Thyroid gland (tissue), 4 donors: ENCODE measurements around the gene ARHGEF11. TPM values are rescaled to one million over a fixed set of nuclear protein-coding genes. Genes with fewer than 3 reads are reported as not detected.

Source experiments
- DNase-seq, 2 donors: peaks; one replicate each; pipeline ENCODE4 v3.0.0-alpha.2; 2019
- H3K27ac ChIP-seq, 3 donors: fragments of 200-600 bp; sonication (generic); 1 replicate in 2 of 3; 2 replicates in 1 of 3; pipeline ENCODE4 v1.5.1; 2016 to 2019; ENCODE audit warnings: mild to moderate bottlenecking in 1 of 3, moderate library complexity in 1 of 3
- H3K27me3 ChIP-seq: fragments of 200-600 bp; sonication (generic); one replicate; pipeline ENCODE4 v1.5.1; 2019
- H3K36me3 ChIP-seq, 2 donors: fragments of 200-600 bp; sonication (generic); one replicate each; pipeline ENCODE4 v1.5.1; 2016 to 2019
- H3K4me1 ChIP-seq, 2 donors: fragments of 200-600 bp; sonication (generic); one replicate each; pipeline ENCODE4 v1.5.1; 2017 to 2019
- H3K4me3 ChIP-seq, 3 donors: fragments of 200-600 bp; sonication (generic); replicated peaks in 1 of 3; 1 replicate in 2 of 3; 2 replicates in 1 of 3; pipeline ENCODE4 v1.5.1; 2016; ENCODE audit warnings: mild to moderate bottlenecking in 1 of 3
- H3K9me3 ChIP-seq: fragments of 200-600 bp; sonication (generic); one replicate; pipeline ENCODE4 v1.5.1; 2017
- POLR2A ChIP-seq, 2 donors: fragments of 450-650 bp; IDR thresholded peaks; one replicate each; pipeline ENCODE4 v1.6.1; 2017; ENCODE audit warnings: antibody characterized with exemption in 2 of 2, mild to moderate bottlenecking in 2 of 2, moderate library complexity in 1 of 2
- WGBS, 2 donors: methylation state at CpG; one replicate each; pipeline ENCODE4 v1.1.5; 2017; 5-methylcytosine and 5-hydroxymethylcytosine counted together
- intact Hi-C: fragments of 100-400 bp; cut with DNase I; formaldehyde crosslinking; loops from one replicate; pipeline ENCODE4 v1.15.1; 2023
- total RNA-seq, 4 donors: library from RNA; depleted of rRNA; stranded (reverse); fragments of >200 nt; gene quantifications; one replicate each; pipeline ENCODE4 v1.2.3, GENCODE V29; 2016
- TF ChIP-seq, protein P1 (sequence below), 6 experiments: fragments of 200-600 bp in 3 of 6; fragments of 450-650 bp in 3 of 6; sonication (generic) in 3 of 6; IDR thresholded peaks; one replicate each; pipeline ENCODE4 v1.5.1; 2016 to 2019; ENCODE audit warnings: antibody characterized with exemption in 6 of 6, mild to moderate bottlenecking in 2 of 6, inconsistent platforms in 1 of 6, moderate library complexity in 1 of 6

Gene ARHGEF11
- total RNA-seq, 4 donors from 2014 or later, result 31.2 to 56.2 (median 47.4) TPM

DNA sequence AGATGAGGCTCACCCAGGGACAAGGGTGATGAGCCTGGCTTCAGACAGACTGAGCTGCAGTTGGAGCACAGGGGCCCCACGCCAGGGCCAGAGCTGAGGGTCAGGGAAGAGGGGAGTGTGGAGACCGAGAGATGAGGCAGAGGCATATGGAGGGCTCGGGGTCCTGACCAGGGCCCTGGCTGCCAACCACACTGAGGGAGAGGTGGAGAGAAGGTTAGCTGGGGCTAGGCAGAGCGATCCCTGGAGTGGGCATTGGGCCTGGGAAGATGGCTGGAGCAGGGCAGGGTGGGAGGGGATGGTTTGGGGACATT, 144.0 kb downstream of the ARHGEF11 start:
- no peaks in the 10 kb centered on the region for H3K27me3 ChIP-seq
- no peaks in the 10 kb centered on the region for H3K9me3 ChIP-seq
- peaks cover 4 to 70% of the 10 kb centered on the region in 2 donors for H3K4me1 ChIP-seq
- DNase-seq, result no peak
- intact Hi-C loops, result no loop called here
- peak overlapping the region in 1 of 3 donors; percentile 46 for H3K27ac ChIP-seq
- peaks cover 0 to under 1% of the 10 kb centered on the region in 2 donors for H3K36me3 ChIP-seq
- H3K4me3 ChIP-seq, result no peak overlapping the region
- TF ChIP-seq, protein P1, sequence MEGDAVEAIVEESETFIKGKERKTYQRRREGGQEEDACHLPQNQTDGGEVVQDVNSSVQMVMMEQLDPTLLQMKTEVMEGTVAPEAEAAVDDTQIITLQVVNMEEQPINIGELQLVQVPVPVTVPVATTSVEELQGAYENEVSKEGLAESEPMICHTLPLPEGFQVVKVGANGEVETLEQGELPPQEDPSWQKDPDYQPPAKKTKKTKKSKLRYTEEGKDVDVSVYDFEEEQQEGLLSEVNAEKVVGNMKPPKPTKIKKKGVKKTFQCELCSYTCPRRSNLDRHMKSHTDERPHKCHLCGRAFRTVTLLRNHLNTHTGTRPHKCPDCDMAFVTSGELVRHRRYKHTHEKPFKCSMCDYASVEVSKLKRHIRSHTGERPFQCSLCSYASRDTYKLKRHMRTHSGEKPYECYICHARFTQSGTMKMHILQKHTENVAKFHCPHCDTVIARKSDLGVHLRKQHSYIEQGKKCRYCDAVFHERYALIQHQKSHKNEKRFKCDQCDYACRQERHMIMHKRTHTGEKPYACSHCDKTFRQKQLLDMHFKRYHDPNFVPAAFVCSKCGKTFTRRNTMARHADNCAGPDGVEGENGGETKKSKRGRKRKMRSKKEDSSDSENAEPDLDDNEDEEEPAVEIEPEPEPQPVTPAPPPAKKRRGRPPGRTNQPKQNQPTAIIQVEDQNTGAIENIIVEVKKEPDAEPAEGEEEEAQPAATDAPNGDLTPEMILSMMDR (IDR thresholded peaks at IDR 0.05), result no peak
- TF ChIP-seq POLR2A (IDR thresholded peaks at IDR 0.05), result no peak
- 58 to 90% methylated on average over 4 of the region's 4 CpGs for WGBS, 2 donors

DNA sequence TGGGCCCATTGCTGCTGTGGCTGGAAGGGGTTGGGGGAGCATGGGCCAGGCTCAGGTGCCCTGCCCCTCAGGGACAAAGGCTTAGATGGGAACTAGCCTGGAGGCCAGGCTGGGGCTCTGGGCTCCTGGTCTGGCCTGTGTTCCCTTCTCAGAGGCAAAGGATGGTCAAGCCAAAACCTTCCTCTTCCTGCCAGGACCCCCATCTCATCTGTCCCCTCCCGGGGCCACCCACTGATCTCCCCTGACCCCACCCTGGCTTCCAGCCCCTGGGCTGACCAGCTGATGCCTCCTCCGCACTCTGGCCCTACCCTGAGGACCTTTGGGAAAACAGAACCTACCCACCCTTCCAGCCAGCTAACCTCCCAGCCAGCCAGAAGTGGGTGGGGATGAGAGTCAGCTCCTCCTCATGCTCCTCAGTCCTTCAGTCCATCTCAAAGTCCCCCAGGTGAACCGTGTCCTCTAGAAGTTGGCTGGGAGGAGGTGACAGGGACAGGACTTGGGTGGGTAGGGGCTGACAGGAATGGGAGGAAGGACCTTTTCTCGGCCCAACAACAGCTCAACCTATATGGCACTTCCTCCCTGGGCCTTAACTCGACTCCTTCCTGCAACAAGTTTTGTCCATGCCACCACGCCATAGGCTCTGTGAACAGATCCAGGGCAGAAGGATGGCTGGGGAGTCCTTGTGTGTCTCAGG, 144.5 kb downstream of the ARHGEF11 start:
- 67 to 75% methylated on average over 5 to 6 of the region's 6 CpGs for WGBS, 2 donors
- Histone ChIP-seq H3K27ac (peak overlapping the region in 1 of 3 donors; percentile 46), H3K36me3 (no peaks in the 10 kb centered on the region), H3K27me3 (no peaks in the 10 kb centered on the region), H3K4me3 (no peak overlapping the region), H3K4me1 (peaks cover 4 to 75% of the 10 kb centered on the region in 2 donors), H3K9me3 (no peaks in the 10 kb centered on the region)
- intact Hi-C loops, result no loop called here
- TF ChIP-seq POLR2A (IDR thresholded peaks at IDR 0.05), result no peak
- TF ChIP-seq, protein P1 (IDR thresholded peaks at IDR 0.05), result no peak
- no peak for DNase-seq

DNA sequence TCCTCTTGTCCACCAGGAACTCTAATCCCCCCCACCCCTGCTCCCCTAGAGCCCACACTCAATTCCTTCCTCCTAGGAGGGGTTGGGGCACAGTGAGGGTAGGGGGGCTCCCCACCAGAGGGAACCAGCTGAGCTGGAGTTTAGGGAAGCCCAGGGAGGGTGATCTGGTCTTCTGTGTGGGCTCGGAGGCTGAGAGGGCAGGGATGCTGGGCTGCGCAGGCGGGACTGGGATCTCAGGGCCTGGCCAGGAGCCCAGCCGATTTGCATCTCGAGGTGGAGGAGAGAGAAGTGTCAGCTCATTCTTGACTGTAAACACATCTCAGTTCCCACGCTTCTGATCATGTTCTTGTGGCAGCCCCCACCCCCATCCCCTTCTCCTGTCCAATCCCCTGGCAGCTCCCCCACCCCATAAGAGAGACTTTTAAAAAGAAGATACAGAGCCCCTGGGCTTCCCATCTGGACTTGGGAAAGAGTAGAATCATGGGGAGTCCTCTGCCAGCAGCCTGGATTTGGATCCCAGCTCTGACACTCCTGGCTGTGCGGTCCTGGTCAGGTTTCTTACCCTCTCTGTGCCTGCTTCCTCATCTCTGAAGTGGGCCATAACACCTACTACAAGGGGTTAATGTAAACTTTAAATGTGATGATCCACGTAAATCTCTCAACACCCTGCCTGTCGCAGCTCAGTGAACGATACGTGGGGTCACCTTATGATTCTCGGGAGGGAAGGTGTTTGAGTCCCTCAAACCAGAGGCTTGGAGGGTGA, 145.4 kb downstream of the ARHGEF11 start:
- no peaks in the 10 kb centered on the region for H3K27me3 ChIP-seq
- TF ChIP-seq, protein P1 (IDR thresholded peaks at IDR 0.05), result no peak
- peak overlapping the region in 1 of 3 donors; percentile 23 for H3K27ac ChIP-seq
- H3K4me3 ChIP-seq, result no peak overlapping the region
- WGBS, 2 donors, result 47 to 56% methylated on average over 12 of the region's 12 CpGs
- no peaks in the 10 kb centered on the region for H3K36me3 ChIP-seq
- peaks cover 4 to 78% of the 10 kb centered on the region in 2 donors for H3K4me1 ChIP-seq
- intact Hi-C loops, result no loop called here
- no peaks in the 10 kb centered on the region for H3K9me3 ChIP-seq
- no peak for DNase-seq

DNA sequence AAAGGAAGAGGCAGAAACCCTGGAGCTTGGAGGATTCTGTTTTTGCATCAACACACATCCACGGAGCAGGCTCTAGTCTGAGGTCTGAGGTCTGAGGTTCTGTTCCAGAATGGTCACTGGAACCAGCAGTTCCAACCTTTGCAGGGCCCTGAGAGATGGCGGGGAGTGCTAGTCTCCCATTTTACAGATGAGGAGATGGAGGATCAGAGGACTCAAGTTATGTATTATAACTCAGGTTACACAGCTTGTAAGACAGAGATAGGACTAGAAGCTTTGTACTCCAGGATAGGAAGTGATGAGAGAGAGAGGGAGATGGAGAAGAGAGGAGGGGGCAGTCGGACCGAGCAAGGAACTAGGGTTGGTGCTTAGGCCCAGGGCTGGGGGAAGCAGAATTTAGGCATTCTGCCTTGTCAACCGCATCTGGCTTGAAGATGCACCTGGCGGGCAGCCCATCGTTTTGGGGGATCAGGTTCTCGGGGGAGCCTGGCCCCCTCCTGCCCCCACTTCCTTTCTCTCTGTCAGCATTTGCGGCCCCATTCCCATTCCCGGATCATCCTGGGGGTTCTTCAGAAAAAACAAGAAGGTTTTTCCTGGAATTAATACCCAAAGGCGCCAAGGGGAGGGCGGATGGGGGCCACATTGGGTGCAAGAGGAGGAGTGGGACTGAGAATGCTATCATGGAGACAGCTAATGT, 146.4 kb downstream of the ARHGEF11 start:
- 68 to 82% methylated on average over 12 of the region's 12 CpGs for WGBS, 2 donors

More for the DNA sequence above, 146.4 kb downstream of the ARHGEF11 start:
- H3K27ac ChIP-seq, result peak overlapping the region in 1 of 3 donors; percentile 94
- no peak for DNase-seq
- no peak for TF ChIP-seq POLR2A (IDR thresholded peaks at IDR 0.05)
- TF ChIP-seq, protein P1 (IDR thresholded peaks at IDR 0.05), result no peak
- no peaks in the 10 kb centered on the region for H3K9me3 ChIP-seq
- no peaks in the 10 kb centered on the region for H3K36me3 ChIP-seq
- H3K4me3 ChIP-seq, result no peak overlapping the region
- intact Hi-C loops, result no loop called here
- no peaks in the 10 kb centered on the region for H3K27me3 ChIP-seq
- peaks cover 4 to 77% of the 10 kb centered on the region in 2 donors for H3K4me1 ChIP-seq
